ENCODE measurements around the gene PARP1. TPM values are rescaled to one million over a fixed set of nuclear protein-coding genes. Genes with fewer than 3 reads are reported as not detected.

PARP1 gene
- total RNA-seq, 6 donors from 2014 or later: 56.5 to 97.9 (median 76.7) TPM

GRCh38 chr1:226453015-226453704, 45.3 kb upstream of the PARP1 start:
- no peaks in the 10 kb centered on the region for H3K27me3 ChIP-seq
- H3K27ac ChIP-seq: no peak overlapping the region
- DNase-seq (no peak), ATAC-seq (ENCODE audit: low FRiP score in 2 of 2) (no peak)
- TF ChIP-seq EP300 (IDR thresholded peaks at IDR 0.05): no peak
- TF ChIP-seq POLR2A (IDR thresholded peaks at IDR 0.05): no peak
- TF ChIP-seq, protein P1, sequence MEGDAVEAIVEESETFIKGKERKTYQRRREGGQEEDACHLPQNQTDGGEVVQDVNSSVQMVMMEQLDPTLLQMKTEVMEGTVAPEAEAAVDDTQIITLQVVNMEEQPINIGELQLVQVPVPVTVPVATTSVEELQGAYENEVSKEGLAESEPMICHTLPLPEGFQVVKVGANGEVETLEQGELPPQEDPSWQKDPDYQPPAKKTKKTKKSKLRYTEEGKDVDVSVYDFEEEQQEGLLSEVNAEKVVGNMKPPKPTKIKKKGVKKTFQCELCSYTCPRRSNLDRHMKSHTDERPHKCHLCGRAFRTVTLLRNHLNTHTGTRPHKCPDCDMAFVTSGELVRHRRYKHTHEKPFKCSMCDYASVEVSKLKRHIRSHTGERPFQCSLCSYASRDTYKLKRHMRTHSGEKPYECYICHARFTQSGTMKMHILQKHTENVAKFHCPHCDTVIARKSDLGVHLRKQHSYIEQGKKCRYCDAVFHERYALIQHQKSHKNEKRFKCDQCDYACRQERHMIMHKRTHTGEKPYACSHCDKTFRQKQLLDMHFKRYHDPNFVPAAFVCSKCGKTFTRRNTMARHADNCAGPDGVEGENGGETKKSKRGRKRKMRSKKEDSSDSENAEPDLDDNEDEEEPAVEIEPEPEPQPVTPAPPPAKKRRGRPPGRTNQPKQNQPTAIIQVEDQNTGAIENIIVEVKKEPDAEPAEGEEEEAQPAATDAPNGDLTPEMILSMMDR (IDR thresholded peaks at IDR 0.05): no peak
- TF ChIP-seq POLR2AphosphoS5 (IDR thresholded peaks at IDR 0.05): no peak
- H3K4me1 ChIP-seq: peaks cover 0 to 2% (median 0%) of the 10 kb centered on the region in 4 donors
- WGBS, 2 donors: 88 to 90% methylated on average over 6 to 7 of the region's 7 CpGs
- H3K4me3 ChIP-seq: no peak overlapping the region
- no peaks in the 10 kb centered on the region for H3K9me3 ChIP-seq
- H3K36me3 ChIP-seq: no peaks in the 10 kb centered on the region

DNA sequence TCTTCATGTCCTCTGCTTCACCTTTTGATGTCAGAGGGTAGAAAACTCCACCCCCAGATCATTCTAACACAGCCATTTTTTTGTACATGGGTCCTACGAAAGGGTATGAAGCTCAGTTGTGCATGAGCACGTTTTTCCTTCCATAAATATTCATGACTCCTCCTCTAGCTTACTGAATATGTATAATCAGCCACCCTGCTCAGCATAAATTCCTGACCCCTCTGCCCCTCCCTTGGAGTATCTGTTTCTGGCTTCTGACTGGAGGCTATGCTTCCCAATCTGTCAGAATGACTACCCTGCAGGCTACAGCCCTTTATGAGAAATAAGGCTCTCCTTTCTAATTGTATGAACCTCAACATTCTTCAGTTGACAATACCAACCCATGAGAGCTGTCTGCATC, 42.8 kb upstream of the PARP1 start:
- 75 to 79% methylated on average over 2 of the region's 2 CpGs for WGBS, 2 donors

GRCh38 chr1:226449823-226450222, 41.9 kb upstream of the PARP1 start:
- Histone ChIP-seq H3K27me3 (no peaks in the 10 kb centered on the region), H3K4me3 (no peak overlapping the region), H3K4me1 (no peaks in the 10 kb centered on the region), H3K9me3 (no peaks in the 10 kb centered on the region), H3K27ac (no peak overlapping the region), H3K36me3 (no peaks in the 10 kb centered on the region)
- TF ChIP-seq POLR2AphosphoS5 (IDR thresholded peaks at IDR 0.05) (no peak), POLR2A (IDR thresholded peaks at IDR 0.05) (no peak), EP300 (IDR thresholded peaks at IDR 0.05) (no peak)
- TF ChIP-seq, protein P1 (IDR thresholded peaks at IDR 0.05): no peak
- no peak for ATAC-seq (ENCODE audit: low FRiP score in 2 of 2)
- 93 to 97% methylated on average over 5 of the region's 5 CpGs for WGBS, 2 donors
- DNase-seq: no peak

More for the DNA sequence above, 42.8 kb upstream of the PARP1 start:
- Histone ChIP-seq H3K27me3 (no peaks in the 10 kb centered on the region), H3K9me3 (no peaks in the 10 kb centered on the region), H3K27ac (no peak overlapping the region), H3K36me3 (no peaks in the 10 kb centered on the region), H3K4me1 (no peaks in the 10 kb centered on the region), H3K4me3 (no peak overlapping the region)
- ATAC-seq (ENCODE audit: low FRiP score in 2 of 2) (no peak), DNase-seq (no peak)
- TF ChIP-seq POLR2AphosphoS5 (IDR thresholded peaks at IDR 0.05): no peak
- TF ChIP-seq, protein P1 (IDR thresholded peaks at IDR 0.05): no peak

DNA sequence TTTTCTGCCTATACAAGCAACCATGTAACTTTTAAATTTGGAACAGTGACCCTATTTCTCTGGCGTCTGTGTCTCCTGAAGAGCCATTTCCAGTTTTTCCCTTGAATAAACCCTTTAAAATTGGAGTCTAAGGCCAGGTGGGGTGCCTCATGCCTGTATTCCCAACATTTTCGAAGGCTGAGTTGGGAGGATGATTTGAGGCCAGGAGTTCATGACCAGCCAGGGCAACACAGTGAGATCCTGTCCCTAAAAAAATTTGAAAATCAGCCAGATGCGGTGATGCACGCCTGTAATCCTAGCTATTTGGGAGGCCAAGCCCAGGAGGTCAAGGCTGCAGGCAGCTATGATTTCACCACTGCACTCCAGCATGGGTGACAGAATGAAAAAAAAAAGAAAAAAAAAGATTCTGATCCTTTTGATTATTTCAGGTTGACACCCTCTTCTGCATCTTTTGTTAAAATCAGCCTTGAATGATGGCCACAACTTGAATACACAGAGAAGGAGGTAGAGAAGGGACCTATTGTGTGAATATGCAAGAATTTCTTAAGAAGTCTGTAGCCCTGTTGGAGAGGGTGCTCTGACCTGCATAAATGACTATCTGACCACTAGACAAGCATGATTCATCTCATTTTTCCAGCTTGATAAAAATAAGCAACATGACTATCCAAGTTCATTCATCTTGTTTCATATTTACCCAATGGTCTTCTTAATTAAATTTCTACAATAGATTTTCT, 40.2 kb upstream of the PARP1 start:
- H3K27ac ChIP-seq: no peak overlapping the region
- TF ChIP-seq, protein P1 (IDR thresholded peaks at IDR 0.05): no peak
- TF ChIP-seq EP300 (IDR thresholded peaks at IDR 0.05): no peak
- no peak for TF ChIP-seq POLR2AphosphoS5 (IDR thresholded peaks at IDR 0.05)
- no peak for TF ChIP-seq POLR2A (IDR thresholded peaks at IDR 0.05)
- H3K27me3 ChIP-seq: no peaks in the 10 kb centered on the region
- H3K4me3 ChIP-seq: no peak overlapping the region
- WGBS, 2 donors: 92 to 96% methylated on average over 4 of the region's 4 CpGs
- no peaks in the 10 kb centered on the region for H3K36me3 ChIP-seq
- ATAC-seq (ENCODE audit: low FRiP score in 2 of 2) (no peak), DNase-seq (no peak)
- H3K9me3 ChIP-seq: no peaks in the 10 kb centered on the region
- H3K4me1 ChIP-seq: no peaks in the 10 kb centered on the region
